ENCODE data around the gene MAZ. TPM values are rescaled to one million over a fixed set of nuclear protein-coding genes. Genes with fewer than 3 reads are reported as not detected.
"Not testable (repeated sequence)": the region's sequence is repeated elsewhere in the genome, so short reads cannot be mapped to it uniquely, and the experiment has no call there.

MAZ gene
- total RNA-seq, 1 donor from 2014 or later: 146 TPM

GRCh38 chr16:29830774-29831173, 24.4 kb downstream of the MAZ start:
- H3K9me3 ChIP-seq: no peaks in the 10 kb centered on the region
- H3K4me1 ChIP-seq: peaks cover 1 to 5% of the 10 kb centered on the region in 2 donors
- intact Hi-C loops (cut with DNase I): no loop called here
- H3K4me3 ChIP-seq: no peak overlapping the region
- H3K27ac ChIP-seq: no peak overlapping the region
- DNase-seq (ENCODE audit: low spot score in 2 of 2): no peak
- no peaks in the 10 kb centered on the region for H3K27me3 ChIP-seq
- TF ChIP-seq CTCF (IDR thresholded peaks at IDR 0.05): no peak
- H3K36me3 ChIP-seq: peaks cover 50 to 53% of the 10 kb centered on the region in 2 donors

- H3K36me3 ChIP-seq: peaks cover 58% of the 10 kb centered on the region in 2 donors
- intact Hi-C loops (cut with DNase I): no loop called here
- no peak overlapping the region for H3K4me3 ChIP-seq
- no peak overlapping the region for H3K27ac ChIP-seq
- H3K9me3 ChIP-seq: no peaks in the 10 kb centered on the region
- no peaks in the 10 kb centered on the region for H3K27me3 ChIP-seq
- TF ChIP-seq CTCF (IDR thresholded peaks at IDR 0.05): no peak
- DNase-seq (ENCODE audit: low spot score in 2 of 2): no peak
- no peaks in the 10 kb centered on the region for H3K4me1 ChIP-seq
Measured at GRCh38 chr16:29831490-29831889, 25.2 kb downstream of the MAZ start.

- peaks cover 71 to 75% of the 10 kb centered on the region in 2 donors for H3K36me3 ChIP-seq
- H3K27ac ChIP-seq; DNase-seq (ENCODE audit: low spot score in 2 of 2); intact Hi-C loops (cut with DNase I); H3K27me3 ChIP-seq; H3K4me1 ChIP-seq; H3K9me3 ChIP-seq; H3K4me3 ChIP-seq: not testable (repeated sequence)
Measured at GRCh38 chr16:29833219-29833618, 26.9 kb downstream of the MAZ start.

GRCh38 chr16:29834079-29834478, 27.8 kb downstream of the MAZ start:
- no peak overlapping the region for H3K27ac ChIP-seq
- intact Hi-C loops (cut with DNase I): no loop called here
- H3K27me3 ChIP-seq: no peaks in the 10 kb centered on the region
- no peak overlapping the region for H3K4me3 ChIP-seq
- H3K36me3 ChIP-seq: peaks cover 77 to 82% of the 10 kb centered on the region in 2 donors
- DNase-seq (ENCODE audit: low spot score in 2 of 2): no peak
- no peaks in the 10 kb centered on the region for H3K9me3 ChIP-seq
- H3K4me1 ChIP-seq: no peaks in the 10 kb centered on the region
- no peak for TF ChIP-seq CTCF (IDR thresholded peaks at IDR 0.05)

GRCh38 chr16:29835926-29836325, 29.6 kb downstream of the MAZ start:
- H3K4me1 ChIP-seq: no peaks in the 10 kb centered on the region
- TF ChIP-seq CTCF (IDR thresholded peaks at IDR 0.05): no peak
- peaks cover 89% of the 10 kb centered on the region in 2 donors for H3K36me3 ChIP-seq
- no peak overlapping the region for H3K4me3 ChIP-seq
- H3K27me3 ChIP-seq: no peaks in the 10 kb centered on the region
- intact Hi-C loops (cut with DNase I): no loop called here
- H3K27ac ChIP-seq: no peak overlapping the region
- no peaks in the 10 kb centered on the region for H3K9me3 ChIP-seq
- no peak for DNase-seq (ENCODE audit: low spot score in 2 of 2)

- H3K36me3 ChIP-seq: peaks cover 88 to 89% of the 10 kb centered on the region in 2 donors
- no peaks in the 10 kb centered on the region for H3K9me3 ChIP-seq
Measured at GRCh38 chr16:29836623-29837022, 30.3 kb downstream of the MAZ start.

More at GRCh38 chr16:29836623-29837022, 30.3 kb downstream of the MAZ start:
- Histone ChIP-seq H3K4me3 (no peak overlapping the region), H3K27ac (no peak overlapping the region), H3K27me3 (no peaks in the 10 kb centered on the region), H3K4me1 (no peaks in the 10 kb centered on the region)
- no peak for TF ChIP-seq CTCF (IDR thresholded peaks at IDR 0.05)
- no peak for DNase-seq (ENCODE audit: low spot score in 2 of 2)
- intact Hi-C loops (cut with DNase I): no loop called here

All from ascending aorta (tissue), 2 donors.